HCT116 (cell line): ENCODE measurements around the gene ADAMTSL2. TPM values are rescaled to one million over a fixed set of nuclear protein-coding genes. Genes with fewer than 3 reads are reported as not detected.

Source experiments
- ATAC-seq: fragments of 200-7000 bp; cut with Tn5 transposase; 2 replicates; pipeline ENCODE4 v1.9.1; 2020; ENCODE audit warnings: mild to moderate bottlenecking, moderate library complexity
- BruUV-seq: library from RNA; stranded (reverse); fragments of 400-500 nt; replicated peaks from 2 replicates; lab custom pipeline; 2021; lab: Mats Ljungman, UMichigan
- CTCF ChIA-PET: fragments of 300-600 bp; sonication (Branson Sonifier 250); formaldehyde crosslinking; loops from one replicate; lab custom pipeline; 2021; ENCODE audit warnings: antibody characterized with exemption; lab: Charles Lee
- POLR2A ChIA-PET: fragments of 300-600, 350-600 bp; sonication (Branson Sonifier 250); formaldehyde crosslinking; loops from one replicate; lab custom pipeline; 2021; ENCODE audit warnings: antibody characterized with exemption; lab: Charles Lee
- RAD21 ChIA-PET, 2 experiments: fragments of 300-600 bp; sonication (Branson Sonifier 250); formaldehyde crosslinking; loops; one replicate each; lab custom pipeline; 2023; ENCODE audit warnings: low total read pairs in 2 of 2; ENCODE audit not compliant: uncharacterized antibody in 2 of 2, unreplicated experiment in 2 of 2, low non-redundant PET in 1 of 2; lab: Charles Lee
- DNase-seq: peaks from one replicate; pipeline ENCODE4 v3.0.0-alpha.2; 2010; ENCODE audit warnings: low read depth, low spot score
- H2AFZ ChIP-seq: fragments of 200-600 bp; shearing (Covaris generic), sonication (generic); 2 replicates; pipeline ENCODE4 v1.6.1; 2017; ENCODE audit warnings: low read depth, mixed run types, mixed read lengths, antibody characterized with exemption, low read length; ENCODE audit not compliant: poor library complexity, severe bottlenecking
- H3K27ac ChIP-seq: 2 replicates; pipeline ENCODE4 v1.5.1; 2012; ENCODE audit warnings: low read depth, low read length
- H3K27me3 ChIP-seq: fragments of 200-600 bp; sonication (generic); 2 replicates; pipeline ENCODE4 v1.6.1; 2016; ENCODE audit warnings: mixed run types, low read length, mixed read lengths; ENCODE audit not compliant: insufficient read depth
- H3K36me3 ChIP-seq, 2 experiments: fragments of 200-500 bp in 1 of 2; fragments of 200-600 bp in 1 of 2; sonication (Bioruptor generic) in 1 of 2; sonication (generic) in 1 of 2; 2 replicates each; pipeline versions ENCODE4 v1.5.1 to v1.6.1; 2014 to 2016; ENCODE audit warnings: low read length in 2 of 2, inconsistent platforms in 1 of 2, mixed read lengths in 1 of 2, mixed run types in 1 of 2; ENCODE audit not compliant: insufficient read depth in 2 of 2, control insufficient read depth in 1 of 2
- H3K4me1 ChIP-seq, 2 experiments: fragments of 200-600 bp in 1 of 2; sonication (generic) in 1 of 2; 2 replicates each; pipeline versions ENCODE4 v1.5.1 to v1.6.1; 2012 to 2017; ENCODE audit warnings: low read length in 2 of 2, inconsistent platforms in 1 of 2, mild to moderate bottlenecking in 1 of 2, mixed read lengths in 1 of 2, mixed run types in 1 of 2, moderate library complexity in 1 of 2; ENCODE audit not compliant: insufficient read depth in 2 of 2, control insufficient read depth in 1 of 2
- H3K4me2 ChIP-seq: fragments of 200-600 bp; sonication (generic); 2 replicates; pipeline ENCODE4 v1.6.1; 2017; ENCODE audit warnings: mixed run types, low read length, mixed read lengths
- H3K4me3 ChIP-seq, 2 experiments: fragments of 200-600 bp in 1 of 2; sonication (generic) in 1 of 2; replicated peaks in 1 of 2; 2 replicates each; pipeline ENCODE4 v1.5.1; 2011 to 2016; ENCODE audit warnings: low read length in 2 of 2, control low read depth in 1 of 2, low read depth in 1 of 2, mild to moderate bottlenecking in 1 of 2, mixed read lengths in 1 of 2, mixed run types in 1 of 2
- H3K79me2 ChIP-seq: fragments of 200-600 bp; sonication (generic); 2 replicates; pipeline ENCODE4 v1.6.1; 2017; ENCODE audit warnings: mild to moderate bottlenecking, mixed run types, low read length, moderate library complexity, mixed read lengths; ENCODE audit not compliant: insufficient read depth
- H3K9ac ChIP-seq: fragments of 200-600 bp; sonication (generic); 2 replicates; pipeline ENCODE4 v1.6.1; 2016; ENCODE audit warnings: low read length, mixed read lengths
- H3K9me2 ChIP-seq: fragments of 200-600 bp; sonication (generic), shearing (Covaris generic); 2 replicates; pipeline ENCODE4 v1.6.1; 2017; ENCODE audit warnings: mixed run types, mild to moderate bottlenecking, moderate library complexity; ENCODE audit not compliant: insufficient read depth
- H3K9me3 ChIP-seq, 2 experiments: fragments of 200-500 bp in 1 of 2; fragments of 200-600 bp in 1 of 2; sonication (Bioruptor generic) in 1 of 2; sonication (generic) in 1 of 2; 2 replicates each; pipeline ENCODE4 v1.6.1; 2014 to 2017; ENCODE audit warnings: low read length in 2 of 2, mixed read lengths in 2 of 2, inconsistent platforms in 1 of 2, low read depth in 1 of 2, mild to moderate bottlenecking in 1 of 2, mixed run types in 1 of 2, moderate library complexity in 1 of 2; ENCODE audit not compliant: control insufficient read depth in 1 of 2, insufficient read depth in 1 of 2
- H4K20me1 ChIP-seq: fragments of 200-600 bp; sonication (generic), shearing (Covaris generic); 2 replicates; pipeline ENCODE4 v1.6.1; 2017; ENCODE audit warnings: mixed run types, mild to moderate bottlenecking, moderate library complexity; ENCODE audit not compliant: insufficient read depth
- FOSL1 ChIP-seq: IDR thresholded peaks from 2 replicates; pipeline ENCODE4 v1.6.1; 2012; ENCODE audit warnings: low read depth
- TCF7L2 ChIP-seq: IDR thresholded peaks from 2 replicates; pipeline ENCODE4 v1.7.0; 2011; ENCODE audit warnings: borderline replicate concordance, inconsistent platforms; ENCODE audit not compliant: insufficient read depth, insufficient read length; ENCODE audit errors: extremely low read depth
- YY1 ChIP-seq: IDR thresholded peaks from 2 replicates; pipeline ENCODE4 v1.6.1; 2011; ENCODE audit warnings: low read length, low read depth, moderate library complexity, mild to moderate bottlenecking; ENCODE audit not compliant: insufficient replicate concordance; ENCODE audit errors: extremely low read depth
- intact Hi-C: fragments of 100-400 bp; cut with micrococcal nuclease; formaldehyde crosslinking; loops from 2 replicates; pipeline ENCODE4 v1.10.0; 2022
- total RNA-seq: library from RNA; stranded (reverse); gene quantifications from one replicate; pipeline ENCODE4 v1.2.1, GENCODE V29; 2021; ENCODE audit not compliant: unreplicated experiment
- TF ChIP-seq, protein P1 (sequence below): IDR thresholded peaks from 2 replicates; pipeline ENCODE4 v1.6.1; 2012; ENCODE audit warnings: low read depth
- TF ChIP-seq, protein P2 (sequence below): IDR thresholded peaks from 2 replicates; pipeline ENCODE4 v1.6.1; 2011; ENCODE audit warnings: mild to moderate bottlenecking, low read length, moderate library complexity; ENCODE audit not compliant: insufficient replicate concordance; ENCODE audit errors: extremely low read depth

Gene ADAMTSL2
- total RNA-seq, 1 experiment from 2014 or later, result not detected

DNA sequence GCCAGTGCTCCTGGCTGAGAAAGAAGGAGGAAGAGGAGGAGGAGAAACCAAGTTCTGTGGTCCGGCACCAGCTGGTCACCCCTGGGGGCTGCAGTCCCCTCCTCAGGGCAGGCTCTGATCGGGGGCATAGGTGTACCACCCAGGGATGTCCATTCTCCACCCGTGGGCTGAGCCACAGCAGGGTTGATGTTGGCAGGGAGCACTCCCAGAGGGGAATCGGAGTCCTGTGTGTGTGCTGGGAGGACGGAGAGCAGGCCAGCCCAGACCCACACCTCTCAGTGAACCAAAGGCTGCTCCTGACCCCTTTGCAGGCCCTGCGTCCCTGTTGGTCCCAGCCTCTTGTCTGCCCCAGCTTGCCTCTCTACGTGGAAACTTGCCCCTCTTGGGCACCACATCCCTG is 4.6 kb upstream of the ADAMTSL2 start:
- Histone ChIP-seq H3K4me3 (no peak overlapping the region), H3K4me2 (no peak overlapping the region), H4K20me1 (no peaks in the 10 kb centered on the region), H3K9me3 (no peaks in the 10 kb centered on the region), H3K27me3 (no peaks in the 10 kb centered on the region), H3K79me2 (no peaks in the 10 kb centered on the region), H3K36me3 (no peaks in the 10 kb centered on the region), H2AFZ (no peak overlapping the region), H3K27ac (no peak overlapping the region), H3K9ac (no peak overlapping the region), H3K4me1 (peaks cover 8 to 12% of the 10 kb centered on the region in 2 experiments; a peak in 3 of 4 replicates), H3K9me2 (no peaks in the 10 kb centered on the region)
- POLR2A ChIA-PET, result no interaction called here
- no TSS peak for BruUV-seq
- ATAC-seq, result no peak
- CTCF ChIA-PET, result interaction anchor here (0.9 kb wide), 1 partner anchor 213 kb away, joined by 3 read pairs; no protein-coding TSS in a partner anchor
- RAD21 ChIA-PET, result no interaction called here
- intact Hi-C loops, result no loop called here
- TF ChIP-seq TCF7L2, result no peak
- TF ChIP-seq, protein P1, sequence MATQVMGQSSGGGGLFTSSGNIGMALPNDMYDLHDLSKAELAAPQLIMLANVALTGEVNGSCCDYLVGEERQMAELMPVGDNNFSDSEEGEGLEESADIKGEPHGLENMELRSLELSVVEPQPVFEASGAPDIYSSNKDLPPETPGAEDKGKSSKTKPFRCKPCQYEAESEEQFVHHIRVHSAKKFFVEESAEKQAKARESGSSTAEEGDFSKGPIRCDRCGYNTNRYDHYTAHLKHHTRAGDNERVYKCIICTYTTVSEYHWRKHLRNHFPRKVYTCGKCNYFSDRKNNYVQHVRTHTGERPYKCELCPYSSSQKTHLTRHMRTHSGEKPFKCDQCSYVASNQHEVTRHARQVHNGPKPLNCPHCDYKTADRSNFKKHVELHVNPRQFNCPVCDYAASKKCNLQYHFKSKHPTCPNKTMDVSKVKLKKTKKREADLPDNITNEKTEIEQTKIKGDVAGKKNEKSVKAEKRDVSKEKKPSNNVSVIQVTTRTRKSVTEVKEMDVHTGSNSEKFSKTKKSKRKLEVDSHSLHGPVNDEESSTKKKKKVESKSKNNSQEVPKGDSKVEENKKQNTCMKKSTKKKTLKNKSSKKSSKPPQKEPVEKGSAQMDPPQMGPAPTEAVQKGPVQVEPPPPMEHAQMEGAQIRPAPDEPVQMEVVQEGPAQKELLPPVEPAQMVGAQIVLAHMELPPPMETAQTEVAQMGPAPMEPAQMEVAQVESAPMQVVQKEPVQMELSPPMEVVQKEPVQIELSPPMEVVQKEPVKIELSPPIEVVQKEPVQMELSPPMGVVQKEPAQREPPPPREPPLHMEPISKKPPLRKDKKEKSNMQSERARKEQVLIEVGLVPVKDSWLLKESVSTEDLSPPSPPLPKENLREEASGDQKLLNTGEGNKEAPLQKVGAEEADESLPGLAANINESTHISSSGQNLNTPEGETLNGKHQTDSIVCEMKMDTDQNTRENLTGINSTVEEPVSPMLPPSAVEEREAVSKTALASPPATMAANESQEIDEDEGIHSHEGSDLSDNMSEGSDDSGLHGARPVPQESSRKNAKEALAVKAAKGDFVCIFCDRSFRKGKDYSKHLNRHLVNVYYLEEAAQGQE, result no peak
- TF ChIP-seq YY1, result no peak
- TF ChIP-seq, protein P2, sequence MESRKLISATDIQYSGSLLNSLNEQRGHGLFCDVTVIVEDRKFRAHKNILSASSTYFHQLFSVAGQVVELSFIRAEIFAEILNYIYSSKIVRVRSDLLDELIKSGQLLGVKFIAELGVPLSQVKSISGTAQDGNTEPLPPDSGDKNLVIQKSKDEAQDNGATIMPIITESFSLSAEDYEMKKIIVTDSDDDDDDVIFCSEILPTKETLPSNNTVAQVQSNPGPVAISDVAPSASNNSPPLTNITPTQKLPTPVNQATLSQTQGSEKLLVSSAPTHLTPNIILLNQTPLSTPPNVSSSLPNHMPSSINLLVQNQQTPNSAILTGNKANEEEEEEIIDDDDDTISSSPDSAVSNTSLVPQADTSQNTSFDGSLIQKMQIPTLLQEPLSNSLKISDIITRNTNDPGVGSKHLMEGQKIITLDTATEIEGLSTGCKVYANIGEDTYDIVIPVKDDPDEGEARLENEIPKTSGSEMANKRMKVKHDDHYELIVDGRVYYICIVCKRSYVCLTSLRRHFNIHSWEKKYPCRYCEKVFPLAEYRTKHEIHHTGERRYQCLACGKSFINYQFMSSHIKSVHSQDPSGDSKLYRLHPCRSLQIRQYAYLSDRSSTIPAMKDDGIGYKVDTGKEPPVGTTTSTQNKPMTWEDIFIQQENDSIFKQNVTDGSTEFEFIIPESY, result no peak
- TF ChIP-seq FOSL1, result no peak
- DNase-seq, result no peak
